Activated T-cell treated with anti-CD3 and anti-CD28 coated beads, Interleukin-2, amount 50 U/mL, for 1 hour (primary cell): Measurements from ENCODE around the gene CYP27B1.

ENCODE experiments used
- DNase-seq: peaks from one replicate; pipeline ENCODE4 v3.0.0-alpha.2; 2020

CYP27B1 gene

GRCh38 chr12:57766464-57767304, at the start of gene CYP27B1:
Gene CYP27B1, minus strand, starts transcription at chr12:57767078. Its CDS starts 37 bp downstream, at chr12:57767041.
- DNase-seq = no peak

- DNase-seq = no peak
Measured at GRCh38 chr12:57816001-57816854, 49.4 kb upstream of the CYP27B1 start.

DNA sequence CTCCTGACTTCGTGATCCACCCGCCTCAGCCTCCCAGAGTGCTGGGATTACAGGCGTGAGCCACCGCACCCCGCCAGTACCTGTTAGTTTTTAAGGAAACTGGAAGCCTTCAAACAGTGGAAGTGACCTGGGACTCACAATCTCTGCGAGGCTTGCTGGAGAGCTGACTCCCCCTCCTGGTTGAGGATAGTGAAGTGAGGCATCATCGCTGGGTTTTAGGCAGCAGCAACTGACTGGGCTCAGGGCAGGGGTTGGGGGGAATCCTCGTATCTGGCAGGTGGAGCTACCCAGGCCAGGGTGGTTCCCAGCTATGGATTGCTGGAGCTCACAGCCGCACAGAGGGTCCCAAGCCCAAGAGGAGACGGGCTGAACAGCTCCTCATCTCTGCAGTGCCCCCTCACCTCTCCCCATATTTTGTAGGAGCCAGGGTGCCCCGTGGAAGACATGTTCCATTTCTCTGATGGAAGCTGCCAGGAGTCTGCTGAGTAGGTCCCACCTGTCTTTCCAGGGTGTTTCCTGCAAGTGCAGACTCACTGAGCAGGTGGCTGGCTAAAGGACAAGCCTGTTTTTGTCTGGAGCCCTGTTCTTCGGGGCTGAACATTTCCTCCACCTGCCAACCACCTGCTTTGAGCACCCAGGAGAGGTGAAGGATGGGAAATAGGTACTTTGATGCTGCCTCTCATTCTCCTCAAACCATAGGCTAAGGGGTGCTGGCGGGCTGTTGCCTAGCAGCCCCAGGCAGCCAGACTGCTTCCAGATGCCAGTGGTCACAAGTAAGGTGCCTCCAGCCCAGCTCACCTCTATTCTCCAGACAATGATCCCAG, 48.5 kb upstream of the CYP27B1 start:
- DNase-seq = no peak

GRCh38 chr12:57813971-57814772, 47.3 kb upstream of the CYP27B1 start:
- no peak for DNase-seq

DNA sequence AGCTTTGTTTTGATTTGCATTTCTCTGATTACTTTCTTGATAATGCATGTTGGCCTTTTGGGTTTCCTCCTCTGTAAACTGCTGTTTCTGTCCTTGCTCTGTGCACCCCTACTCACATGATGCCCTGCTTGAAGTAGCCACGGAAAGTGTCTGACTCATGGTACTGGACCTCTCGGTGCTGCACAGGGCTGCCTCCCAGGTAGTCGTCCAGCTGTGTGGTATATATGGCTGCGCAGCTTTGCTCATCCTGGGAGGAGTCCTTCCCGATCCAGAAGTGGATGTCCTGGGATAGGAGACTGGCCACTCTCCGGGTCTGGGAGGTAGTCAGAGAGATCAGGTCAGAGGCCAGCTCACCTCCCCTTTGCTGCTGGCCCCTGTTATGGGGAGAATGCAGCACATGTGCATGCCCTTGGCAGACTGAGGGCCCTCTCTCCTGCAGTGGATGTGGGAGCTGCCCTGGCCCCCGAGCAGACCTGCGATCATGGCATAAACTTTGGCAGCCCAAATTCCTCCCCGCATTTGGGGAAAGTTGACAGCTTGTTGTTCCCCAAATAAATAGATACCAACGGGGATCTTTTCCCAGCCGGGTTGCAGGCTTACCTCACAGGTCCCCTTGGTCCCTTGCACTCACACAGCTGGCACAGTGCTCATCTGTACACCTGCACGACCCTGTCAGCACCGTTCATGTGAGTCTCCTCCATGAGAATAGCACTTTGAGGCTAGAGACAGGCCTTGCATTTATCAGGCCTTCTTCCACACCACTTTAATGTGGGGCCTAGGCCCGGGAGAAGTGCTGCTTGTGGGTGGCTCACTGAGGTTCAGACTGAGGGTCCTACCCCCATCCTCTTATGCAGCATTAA, 46.5 kb upstream of the CYP27B1 start:
- no peak for DNase-seq

DNA sequence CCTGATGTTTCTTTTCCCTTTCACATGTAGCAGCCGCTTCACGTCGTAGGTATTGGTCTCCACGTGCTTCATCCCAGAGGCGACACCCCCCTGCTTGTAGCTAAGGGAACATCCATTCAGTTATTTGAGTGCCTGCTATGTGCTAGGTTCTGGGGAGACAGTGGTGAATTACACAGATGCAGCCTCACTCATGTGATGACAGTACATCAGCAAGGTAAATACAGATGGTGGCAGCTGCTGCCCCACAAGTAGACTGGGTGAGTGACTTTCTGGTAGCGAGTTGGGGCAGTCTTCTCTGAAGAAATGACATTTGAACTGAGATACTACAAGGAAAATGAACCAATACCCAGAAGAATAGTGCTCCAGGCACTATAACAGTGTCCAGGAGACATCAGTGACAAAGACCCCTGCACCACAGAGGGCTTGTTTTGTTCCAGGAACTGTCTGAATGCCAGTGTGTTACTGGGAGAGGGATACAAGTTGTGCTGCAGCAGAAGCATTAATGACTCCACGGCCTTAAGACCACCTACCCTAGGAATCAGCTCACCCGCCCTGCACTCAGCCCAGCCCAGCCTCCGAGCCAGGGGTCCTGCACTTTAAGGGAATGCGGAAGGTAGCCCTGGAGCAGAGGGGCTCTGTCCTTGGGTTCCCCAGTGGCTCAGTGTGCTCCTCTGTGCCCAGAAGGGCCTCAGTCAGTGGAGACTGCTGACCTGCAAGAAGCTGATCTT, 44.3 kb upstream of the CYP27B1 start:
- no peak for DNase-seq

GRCh38 chr12:57810450-57810849, 43.6 kb upstream of the CYP27B1 start:
- no peak for DNase-seq

DNA sequence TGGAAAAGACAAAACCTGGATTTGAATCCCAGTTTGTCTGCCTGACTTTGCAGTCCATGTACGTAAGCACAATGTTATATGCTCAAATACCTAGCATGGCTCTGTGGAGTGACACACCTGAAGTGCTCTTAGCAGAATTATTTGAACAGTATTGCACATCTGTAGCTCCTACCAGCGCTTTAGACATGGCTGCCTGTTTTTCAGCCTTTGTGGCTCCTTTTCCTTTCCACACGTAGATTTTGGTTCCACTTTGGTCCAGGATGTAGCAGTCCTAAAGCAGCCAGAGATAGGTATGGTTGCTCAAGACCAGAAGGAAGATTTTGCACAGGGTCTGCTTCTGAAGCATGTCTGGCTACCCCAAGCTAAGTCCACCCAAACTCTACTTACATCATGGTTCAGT, 42.5 kb upstream of the CYP27B1 start:
- DNase-seq = no peak

DNA sequence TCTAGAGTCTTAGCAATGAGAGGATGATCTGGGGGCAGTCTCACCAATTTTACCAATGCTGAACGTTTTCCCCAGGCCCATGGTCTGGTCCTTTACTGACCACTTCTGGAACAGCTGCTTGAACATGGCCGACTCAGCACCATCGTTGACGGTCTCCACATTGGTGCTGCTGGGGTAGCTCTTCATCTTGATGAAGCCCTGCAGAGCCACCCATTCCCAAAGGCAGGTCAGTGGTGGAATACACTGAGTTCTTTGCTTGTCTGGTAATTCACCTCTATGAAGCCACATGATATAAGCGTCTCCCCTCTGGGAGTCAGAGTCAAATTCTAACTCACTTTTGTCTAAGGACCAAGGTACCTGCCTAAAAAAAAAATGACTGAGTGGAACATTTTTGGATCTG, 41.5 kb upstream of the CYP27B1 start:
- no peak for DNase-seq

DNA sequence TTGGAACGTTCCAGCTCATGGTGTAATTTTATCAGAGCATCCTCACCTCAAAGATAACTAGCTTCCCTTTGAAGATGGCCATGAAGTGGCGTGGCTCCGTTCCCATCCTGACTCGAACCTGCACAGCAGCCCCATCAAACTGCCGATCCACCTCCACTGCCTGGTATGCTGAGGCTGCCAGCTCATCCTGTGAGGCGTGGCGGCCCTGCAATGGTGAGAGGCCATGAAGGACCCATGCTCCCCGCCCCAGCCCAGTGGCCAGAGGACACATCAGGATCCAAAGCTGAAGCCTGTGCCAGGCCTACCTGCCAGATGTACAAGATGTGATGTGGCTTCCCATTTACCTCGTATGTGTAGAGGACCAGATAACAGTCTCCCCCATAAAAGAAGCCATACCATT, 40.4 kb upstream of the CYP27B1 start:
- no peak for DNase-seq

DNA sequence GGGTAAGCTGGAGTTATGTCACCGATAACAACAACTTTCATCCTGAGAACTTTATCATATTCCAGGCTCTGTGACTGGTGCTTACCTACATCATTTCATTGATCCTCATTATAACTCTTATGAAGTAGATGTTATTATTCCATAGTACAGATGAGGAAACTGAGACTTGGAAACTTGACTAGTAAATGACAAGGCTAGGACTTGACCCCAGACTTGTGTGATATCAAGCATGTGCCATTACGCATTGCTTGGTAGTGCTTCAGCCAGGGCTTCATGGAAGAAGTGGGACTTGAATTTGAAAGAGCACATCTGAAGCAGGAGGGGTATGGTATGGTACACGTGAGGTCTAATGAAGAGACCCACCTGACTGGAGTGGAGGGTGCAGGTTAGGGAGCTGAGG, 39.8 kb upstream of the CYP27B1 start:
- no peak for DNase-seq

DNA sequence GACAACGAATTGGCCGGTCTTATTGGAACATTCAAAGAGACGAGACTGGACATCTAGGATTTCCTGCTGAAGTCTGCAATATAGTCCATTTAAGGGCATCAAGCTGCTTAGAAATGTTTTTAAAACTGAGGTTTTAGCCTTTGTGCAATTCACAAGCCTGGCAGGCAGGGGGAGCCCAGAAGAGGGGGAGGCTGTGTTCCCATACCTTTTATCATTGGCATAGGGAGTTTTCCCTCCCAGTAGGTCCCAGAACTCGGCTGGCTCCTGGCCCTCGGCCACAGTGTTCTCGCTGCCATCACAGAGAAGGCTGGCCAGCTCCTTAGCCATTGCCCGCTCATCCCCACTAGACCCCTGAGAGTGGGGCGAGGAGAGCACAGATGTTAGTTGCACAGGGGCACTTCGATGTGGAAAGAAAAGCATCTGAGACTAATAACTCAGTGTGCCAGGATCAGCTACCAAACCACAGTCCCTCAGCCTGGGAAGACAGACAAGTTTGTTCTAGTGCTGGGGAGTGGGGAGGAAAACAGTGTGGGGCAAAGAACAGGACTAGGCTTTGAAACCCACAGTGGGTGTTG, 36.5 kb upstream of the CYP27B1 start:
- DNase-seq = peak; percentile 43

DNA sequence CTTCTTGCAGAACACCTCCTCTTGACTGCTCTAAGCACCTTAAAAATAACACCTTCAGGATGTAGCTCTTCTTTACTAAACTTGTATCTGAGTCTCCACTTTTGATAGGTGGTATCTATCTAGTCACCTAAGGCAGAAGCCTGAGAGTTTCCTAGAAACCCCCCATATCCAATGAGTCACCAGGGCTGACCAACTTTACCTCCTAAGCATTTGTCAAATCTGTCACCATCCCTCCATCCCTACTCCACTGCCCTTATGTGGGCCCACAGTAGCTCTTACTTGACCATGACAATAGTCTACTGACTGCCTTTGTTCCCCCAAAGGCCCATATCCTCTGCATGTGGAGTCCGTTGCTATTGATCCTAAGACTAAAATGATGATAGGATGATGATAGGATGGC, 35.7 kb upstream of the CYP27B1 start:
- DNase-seq = no peak

DNA sequence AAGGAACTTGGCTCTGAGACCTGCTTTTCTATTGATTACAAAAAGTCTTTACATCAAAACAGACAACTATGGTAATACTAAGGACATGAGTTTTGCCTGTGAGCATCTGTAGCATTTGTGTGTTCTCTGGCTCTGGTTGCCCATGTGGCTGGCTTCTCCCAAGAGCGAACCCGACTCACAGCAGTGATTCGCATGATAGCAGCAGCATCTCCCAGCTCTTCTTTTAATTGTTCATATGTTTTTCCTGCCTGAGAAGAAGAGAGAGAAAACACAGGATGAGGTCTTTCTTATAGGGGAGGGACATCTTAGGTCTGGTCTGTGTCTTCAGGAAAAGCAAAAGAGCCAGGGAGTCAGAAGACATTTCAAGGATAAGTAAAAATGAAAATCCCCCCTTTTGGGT, 34.1 kb upstream of the CYP27B1 start:
- DNase-seq = no peak

DNA sequence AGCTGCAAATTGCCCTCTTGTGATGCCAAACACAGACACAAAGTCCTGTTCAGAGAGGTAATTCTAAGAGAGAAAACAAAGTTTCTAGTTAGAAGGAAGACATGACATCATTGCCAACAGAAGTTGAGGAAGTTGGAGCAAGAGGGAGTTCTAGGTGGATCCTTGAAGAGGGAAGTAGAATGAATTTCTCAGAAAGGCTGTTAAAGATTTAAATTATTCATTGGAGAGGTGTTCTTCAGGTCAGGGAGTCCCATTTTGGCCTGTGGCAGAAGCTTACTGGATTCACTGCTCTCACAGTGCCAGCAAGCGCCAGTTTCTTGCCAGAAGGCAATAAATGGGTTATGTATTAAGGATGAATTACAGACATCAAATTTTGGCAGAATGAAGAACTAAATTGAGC, 31.1 kb upstream of the CYP27B1 start:
- DNase-seq = no peak

GRCh38 chr12:57796996-57797395, 30.1 kb upstream of the CYP27B1 start:
- no peak for DNase-seq

GRCh38 chr12:57795354-57795753, 28.5 kb upstream of the CYP27B1 start:
- no peak for DNase-seq

- DNase-seq = no peak
Measured at GRCh38 chr12:57793920-57794319, 27.0 kb upstream of the CYP27B1 start.

DNA sequence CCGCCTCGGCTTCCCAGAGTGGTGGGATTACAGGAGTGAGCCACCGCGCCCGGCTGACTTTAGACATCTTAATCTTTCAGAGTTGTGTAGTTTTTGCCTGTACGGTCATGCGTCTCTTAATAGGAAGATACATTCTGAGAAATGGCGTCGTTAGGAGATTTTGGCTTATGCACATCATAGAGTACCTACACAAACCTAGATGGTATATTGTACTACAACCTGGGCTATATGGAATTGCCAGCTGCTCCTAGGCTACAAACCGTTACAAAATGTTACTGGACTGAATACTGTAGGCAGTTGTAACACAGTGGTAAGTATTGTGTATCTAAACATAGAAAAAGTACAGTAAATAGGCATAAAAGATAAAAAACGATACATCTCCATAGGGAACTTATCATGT, 17.0 kb upstream of the CYP27B1 start:
- DNase-seq = no peak

GRCh38 chr12:57783466-57783801, 16.6 kb upstream of the CYP27B1 start:
- DNase-seq = no peak
